HG03175 (cell line): ENCODE measurements around the gene CHTF8.
"Not testable (repeated sequence)": the region's sequence is repeated elsewhere in the genome, so short reads cannot be mapped to it uniquely, and the experiment has no call there.

Experiments
- ATAC-seq: cut with Tn5 transposase; IDR thresholded peaks from one replicate; pipeline ENCODE4 v1.9.1; 2021; ENCODE audit warnings: mild to moderate bottlenecking, moderate library complexity; ENCODE audit not compliant: unreplicated experiment

CHTF8 gene, protein sequence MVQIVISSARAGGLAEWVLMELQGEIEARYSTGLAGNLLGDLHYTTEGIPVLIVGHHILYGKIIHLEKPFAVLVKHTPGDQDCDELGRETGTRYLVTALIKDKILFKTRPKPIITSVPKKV

DNA sequence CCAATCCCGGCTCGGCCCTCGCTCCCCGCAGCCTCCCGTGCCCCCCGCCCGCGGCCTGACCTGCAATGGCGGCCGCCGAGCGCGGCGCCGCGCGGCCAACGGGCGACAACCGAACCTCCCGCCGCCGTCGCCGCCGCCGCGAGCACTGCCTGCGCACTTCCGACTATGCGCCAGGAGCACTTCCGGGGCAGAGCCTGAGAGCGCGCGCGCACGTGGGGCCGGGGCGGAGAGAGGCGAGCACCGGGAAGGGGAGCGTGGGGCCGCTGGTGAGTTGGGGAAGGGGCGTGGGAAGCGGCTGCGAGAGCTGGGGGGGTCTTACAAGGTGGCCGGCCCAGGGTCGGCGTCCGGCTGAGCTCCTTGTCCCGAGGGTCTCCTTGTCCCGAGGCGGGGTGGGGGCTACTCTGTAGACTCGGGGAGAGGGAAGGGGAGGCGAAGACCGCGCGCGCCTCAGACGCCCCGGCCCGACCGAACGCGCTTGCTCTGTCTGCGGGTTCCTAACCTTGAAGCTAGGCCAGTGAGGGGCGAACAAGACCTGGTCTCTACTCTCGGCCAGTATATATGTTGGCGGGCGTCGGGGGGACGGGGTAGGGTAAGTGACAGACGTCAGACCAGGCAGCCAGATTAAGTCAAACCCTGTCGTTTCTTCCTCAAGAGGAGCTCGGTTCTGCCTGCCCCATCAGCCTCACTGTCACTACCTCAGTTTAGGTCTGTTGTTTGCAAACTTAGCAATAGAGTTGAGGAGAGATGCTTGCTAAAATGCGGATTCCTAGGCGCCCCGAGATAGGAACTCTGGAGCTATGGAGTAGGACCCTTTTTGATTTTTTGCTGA is at the start of gene CHTF8, which contains the start of gene UTP4:
TSS of gene CHTF8 (minus strand) at position 165 of the 829 bp plus-strand sequence. CDS start 11,130 bp downstream, outside the sequence.
TSS of gene UTP4 (plus strand) at position 226 of the 829 bp plus-strand sequence. CDS start 811 bp downstream, outside the sequence.
- peak; percentile 89 for ATAC-seq

DNA sequence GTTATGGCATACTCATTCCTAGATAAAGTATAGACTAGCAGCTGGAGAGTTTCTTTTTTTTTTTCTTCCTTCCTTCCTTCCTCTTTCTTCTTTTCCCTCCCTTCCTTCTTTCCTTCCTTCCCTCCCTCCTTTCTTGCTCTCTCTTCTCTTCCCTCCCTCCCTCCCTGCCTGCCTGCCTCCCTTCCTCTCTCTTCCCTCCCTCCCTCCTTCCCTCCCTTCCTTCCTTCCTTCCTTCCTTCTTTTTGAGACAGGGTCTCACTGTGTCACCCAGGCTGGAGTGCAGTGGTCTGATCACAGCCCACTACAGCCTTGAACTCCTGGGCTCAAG is 47.6 kb upstream of the CHTF8 start:
- ATAC-seq, result no peak

DNA sequence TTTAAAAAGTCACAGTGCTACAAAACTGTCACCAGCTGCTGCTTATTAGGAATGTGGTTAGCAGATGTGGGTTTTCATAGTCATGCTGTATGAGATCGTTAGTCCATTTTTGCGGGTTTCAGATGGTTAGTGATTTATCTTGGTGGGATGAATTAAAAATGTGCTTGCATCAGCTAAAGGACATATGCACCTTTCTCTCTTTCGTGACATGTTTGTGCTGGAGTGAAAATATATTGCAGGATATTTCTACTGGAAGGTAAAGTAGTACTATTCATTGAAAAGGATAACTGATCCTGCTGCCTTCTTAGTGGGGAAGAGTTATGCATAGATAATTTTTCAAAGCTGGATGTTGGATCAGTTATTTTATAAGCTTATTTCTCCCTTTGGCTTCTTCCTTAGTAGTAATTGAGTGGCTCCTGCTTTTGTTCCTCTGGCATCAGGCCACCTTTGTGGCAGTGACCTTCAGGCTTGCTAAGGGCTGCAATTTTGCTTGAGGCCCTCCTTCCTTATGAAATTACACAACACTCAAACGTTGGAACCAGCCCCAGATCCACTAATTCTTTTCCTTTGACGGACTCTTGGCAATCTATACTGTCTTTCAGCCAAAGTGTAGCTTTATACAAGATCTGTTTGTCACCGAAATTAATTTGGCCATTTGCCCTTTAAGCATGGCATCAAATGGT is 47.1 kb upstream of the CHTF8 start:
- no peak for ATAC-seq

DNA sequence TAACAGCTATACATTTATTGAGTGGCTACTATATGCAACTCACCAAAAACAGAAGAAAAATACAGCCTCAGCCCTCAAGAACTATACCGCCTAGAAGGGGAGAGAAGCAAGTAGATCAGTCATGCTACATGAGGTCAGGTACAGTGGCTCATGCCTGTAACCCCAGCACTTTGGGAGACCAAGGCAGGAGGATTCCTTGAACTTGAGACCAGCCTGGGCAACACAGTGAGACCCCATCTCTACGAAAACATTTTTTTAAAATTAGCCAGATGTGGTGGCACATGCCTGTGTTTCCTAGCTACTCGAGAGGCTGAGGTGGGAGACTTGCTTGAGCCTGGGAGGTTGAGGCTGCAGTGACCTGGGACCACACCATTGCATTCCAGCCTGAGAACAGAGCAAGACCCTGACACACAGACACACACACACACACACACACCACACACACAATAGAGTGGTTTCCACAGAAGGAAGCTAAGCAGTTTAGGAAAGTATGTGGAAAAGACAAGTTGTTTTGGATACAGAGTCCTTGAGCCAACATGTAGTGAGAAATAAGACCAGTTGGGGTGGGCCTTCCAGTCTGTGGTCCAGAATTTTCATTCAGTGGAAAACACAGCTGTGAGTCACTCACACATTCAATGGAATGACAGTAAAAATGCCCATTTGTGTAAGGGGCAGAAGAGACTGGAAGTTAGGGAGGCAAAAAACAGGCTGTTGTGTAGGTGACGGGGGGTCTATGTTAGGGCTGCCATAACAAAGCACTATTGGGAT is 43.8 kb upstream of the CHTF8 start:
- ATAC-seq, result no peak

DNA sequence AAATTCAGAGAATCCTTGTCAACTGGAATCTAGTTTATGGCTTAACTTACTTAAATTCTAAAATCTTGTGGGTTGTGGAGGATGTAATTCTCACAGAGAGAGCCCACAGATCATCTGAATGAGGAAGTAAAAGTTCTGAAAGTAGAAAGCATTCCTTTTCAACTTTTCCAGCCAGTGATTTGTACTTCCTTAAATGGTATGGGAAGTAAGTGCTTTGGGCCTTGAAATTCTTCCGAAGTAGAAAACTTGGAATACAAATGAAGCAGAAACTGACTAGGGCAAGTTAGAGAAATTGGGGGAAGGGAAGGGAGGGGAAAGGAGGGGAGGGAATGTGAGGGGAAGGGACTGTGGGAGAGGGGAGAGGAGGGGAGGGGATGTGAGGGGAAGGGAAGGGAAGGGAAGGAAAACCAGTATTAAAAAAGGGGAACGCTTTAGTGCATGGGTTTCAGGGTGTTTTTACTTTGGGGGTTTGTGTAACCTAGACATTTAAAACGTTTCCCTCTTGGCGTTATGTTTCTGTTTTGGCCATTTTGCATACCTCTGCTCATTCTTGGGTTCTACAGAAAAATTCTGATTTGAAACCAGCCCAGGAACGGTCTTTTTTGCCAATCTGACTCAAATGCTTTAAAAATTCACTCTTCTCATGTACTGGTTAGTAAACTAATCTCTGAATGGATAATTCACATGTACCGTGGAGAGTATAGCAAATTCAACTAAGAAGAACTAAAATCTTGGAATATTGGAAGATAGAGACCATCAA is 39.1 kb upstream of the CHTF8 start:
- ATAC-seq, result no peak

DNA sequence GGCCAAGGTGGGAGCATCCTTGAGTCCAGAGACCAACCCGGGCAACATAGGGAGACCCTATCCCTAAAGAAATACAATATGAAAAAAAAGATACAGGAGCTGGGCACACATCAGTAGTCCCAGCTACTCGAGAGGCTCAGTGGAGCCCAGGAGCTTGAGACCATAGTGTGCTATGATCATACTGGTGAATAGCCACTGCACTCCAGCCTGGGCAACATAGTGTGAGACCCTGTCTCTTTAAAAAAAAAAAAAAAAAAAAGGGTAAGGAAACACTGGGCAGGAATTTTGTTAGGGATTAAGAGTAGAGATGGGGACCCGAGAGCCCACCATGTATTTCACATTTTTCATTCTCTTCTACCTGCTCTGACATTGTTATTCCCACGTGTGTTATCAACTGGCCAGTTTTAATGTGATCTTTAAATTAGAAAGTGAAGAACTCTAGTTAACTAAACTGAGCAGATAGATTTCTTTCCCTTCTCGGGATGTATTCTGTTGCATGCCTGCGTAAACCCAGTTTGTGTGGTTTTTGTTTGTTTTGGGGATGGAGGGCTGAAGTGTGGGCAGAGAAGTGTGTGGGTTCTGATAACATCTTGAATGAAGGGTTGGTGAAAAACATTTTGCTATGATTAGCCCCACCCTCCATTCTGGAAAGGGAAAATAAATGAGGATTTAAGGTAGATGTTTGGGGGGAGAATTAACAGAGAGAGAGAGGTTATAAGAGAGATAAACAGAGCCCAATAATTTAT is 37.4 kb upstream of the CHTF8 start:
- no peak for ATAC-seq

DNA sequence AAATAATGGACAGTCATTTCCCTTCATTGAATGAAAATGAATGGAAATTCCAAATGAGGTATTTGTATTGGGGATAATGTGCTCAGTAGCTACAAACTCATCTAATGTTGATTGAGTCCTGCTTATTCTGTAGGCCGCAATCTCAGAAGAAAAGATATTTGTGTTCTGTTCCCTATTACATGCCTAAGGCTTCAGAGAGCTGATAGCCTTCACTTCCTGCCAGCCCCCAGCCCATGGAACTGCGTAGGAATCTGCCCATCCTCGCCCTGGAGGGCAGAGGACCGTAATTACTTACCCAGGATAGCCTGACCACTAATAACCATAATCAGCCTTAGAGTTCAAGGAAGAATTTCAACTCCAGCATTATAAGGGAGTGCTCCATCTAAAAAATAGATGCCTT is 36.7 kb upstream of the CHTF8 start:
- ATAC-seq, result no peak

DNA sequence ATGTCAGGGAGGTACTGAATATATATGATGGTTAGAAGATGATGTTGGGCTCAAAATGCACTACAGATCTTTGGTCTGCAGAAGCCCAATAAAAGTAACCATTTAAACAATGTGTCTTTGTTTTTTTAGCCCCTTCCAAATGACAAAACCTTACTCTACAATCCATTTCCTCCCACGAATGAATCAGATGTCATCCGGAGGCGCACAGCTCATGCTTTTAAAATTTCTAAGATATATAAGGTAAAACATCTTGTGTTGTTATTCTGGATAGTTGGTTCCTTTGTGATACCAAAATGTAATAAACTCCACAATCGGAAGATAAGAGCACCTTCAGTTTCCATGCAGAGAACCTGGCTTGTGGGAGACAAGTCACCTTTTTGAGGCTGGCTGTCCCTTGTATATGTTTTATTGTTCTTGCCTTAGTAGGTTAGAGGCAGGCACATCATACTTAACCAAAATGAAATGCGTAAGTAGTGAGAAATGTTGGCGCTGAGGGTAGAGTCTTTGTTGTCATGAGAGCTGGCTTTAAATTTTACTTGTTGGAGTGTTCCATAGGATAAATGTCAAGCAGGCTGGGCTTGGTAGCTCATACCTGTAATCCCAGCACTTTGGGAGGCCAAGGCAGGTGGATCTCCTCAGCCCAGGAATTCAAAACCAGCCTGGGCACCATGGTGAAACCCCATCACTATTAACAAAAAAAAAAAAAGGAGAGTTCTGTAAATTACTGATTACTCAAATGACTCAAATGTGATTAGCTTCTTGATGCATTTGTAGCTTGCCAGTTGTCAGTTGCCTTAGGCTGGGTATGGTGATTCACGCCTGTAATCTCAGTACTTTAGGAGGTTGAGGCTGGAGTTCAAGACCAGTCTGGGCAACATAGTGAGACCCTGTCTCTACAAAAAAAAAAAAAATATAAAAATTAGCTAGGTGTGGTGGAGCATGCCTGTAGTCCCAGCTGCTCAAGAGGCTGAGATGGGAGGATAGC is 34.9 kb upstream of the CHTF8 start:
- ATAC-seq, result no peak

DNA sequence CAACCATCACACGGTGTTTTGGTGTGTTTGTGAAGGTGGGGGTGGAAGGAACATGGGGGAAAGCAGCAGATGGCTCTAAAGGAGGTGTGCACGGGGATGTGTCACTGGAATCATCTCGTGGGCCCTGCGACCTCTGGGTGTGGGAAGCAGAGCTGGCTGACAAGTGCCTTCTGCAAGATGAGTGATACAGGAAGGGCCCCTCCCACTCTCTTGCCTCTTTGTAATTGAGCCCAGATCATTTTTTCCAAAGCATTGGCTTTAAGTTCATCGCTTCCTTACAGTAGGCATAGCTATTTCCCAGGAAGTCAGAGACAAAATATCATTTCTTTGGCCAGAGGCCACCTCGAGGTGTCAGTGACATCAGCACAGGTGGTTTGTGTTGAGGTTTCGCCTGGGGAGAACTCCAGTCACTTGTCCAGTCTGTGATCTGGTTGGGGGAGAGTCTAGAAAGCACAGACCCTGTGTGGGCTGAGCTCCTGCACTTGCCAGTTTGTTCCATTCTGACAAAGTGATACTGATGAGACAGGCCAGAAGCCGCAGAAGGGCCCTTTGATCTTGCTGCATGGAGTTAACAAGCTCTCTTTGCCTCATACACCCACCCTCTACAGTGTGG is 33.9 kb upstream of the CHTF8 start:
- no peak for ATAC-seq

DNA sequence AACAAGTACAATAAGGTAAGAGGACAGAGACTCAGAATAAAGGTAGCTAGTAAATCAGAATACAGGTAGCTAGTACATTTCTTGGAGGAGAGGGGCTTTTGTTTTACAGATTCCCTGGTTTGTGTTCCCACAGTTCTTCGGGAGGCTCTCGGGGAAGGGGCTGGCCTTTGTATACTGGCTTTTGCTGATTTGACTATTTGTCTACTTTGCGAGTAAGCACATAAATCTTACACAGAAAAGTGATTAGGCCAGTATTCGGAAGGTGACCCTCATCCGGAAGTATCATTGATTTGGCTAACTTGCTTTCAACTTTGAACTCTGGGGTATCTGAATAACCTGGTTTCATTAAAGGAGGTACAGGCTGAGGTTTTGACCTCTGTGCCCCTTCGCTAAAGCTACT is 33.2 kb upstream of the CHTF8 start:
- no peak for ATAC-seq

DNA sequence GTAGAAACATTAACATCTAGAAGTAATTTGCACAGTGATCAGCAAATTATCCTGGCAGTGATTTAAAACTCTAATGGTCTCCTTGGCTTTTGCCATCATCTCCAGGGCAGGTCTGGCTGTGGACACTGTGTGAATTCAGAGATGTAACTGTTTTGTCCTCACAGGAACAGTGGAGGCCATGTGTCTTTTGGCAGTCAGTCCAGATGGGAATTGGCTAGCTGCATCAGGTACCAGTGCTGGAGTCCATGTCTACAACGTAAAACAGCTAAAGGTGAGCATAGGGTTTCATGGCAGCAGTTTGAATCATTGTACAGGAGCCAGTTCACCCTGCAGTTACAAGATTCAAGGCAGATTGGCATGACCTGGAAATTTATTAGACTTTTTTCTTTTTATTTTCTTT is 27.8 kb upstream of the CHTF8 start:
- ATAC-seq, result no peak

DNA sequence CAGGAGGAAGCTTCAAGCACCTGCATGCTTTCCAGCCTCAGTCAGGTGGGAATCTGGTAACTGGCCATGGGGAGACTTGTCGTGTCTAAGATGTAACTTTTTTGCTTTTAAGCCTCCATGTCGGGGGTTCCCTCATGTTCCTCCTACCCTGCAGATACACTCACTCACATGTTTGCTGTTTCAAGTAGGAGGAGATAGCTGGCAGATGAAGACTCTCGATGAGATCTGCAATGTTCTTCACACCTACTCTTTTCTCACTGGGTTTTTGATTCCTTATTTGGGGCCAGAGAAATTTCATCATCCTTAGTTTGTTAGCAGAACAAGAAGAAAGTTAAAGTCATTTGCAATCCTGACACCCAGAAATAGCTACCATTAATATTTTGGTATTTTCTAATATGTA is 24.8 kb upstream of the CHTF8 start:
- ATAC-seq, result no peak

DNA sequence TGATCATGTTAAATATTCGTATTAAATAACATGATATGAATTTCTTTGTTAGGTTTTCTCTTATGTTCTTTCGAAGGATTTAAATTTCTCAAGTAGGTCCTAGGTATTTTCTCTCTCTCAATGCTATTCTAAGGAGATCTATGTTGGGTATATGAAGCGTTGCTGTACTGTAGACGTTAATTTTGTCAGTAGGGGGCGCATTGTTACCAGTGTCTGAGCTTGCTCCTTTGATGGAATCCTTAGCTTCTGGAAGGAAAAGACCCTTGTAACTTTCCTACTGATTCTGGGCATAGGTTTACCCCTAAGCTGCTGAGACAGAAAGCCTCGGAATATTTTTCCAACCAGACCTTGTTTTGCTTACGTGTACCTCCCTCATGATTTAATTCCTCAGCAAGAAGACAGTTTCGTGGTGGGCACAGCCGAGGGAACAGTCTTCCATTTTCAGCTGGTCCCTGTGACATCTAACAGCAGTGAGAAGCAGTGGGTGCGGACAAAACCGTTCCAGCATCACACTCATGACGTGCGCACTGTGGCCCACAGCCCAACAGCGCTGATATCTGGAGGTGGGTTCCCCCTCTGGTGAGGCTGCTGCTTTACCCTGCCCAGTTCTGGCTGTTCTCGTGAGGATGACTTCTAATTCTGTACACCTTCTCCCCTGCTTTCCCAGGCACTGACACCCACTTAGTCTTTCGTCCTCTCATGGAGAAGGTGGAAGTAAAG is 17.9 kb upstream of the CHTF8 start:
- no peak for ATAC-seq

DNA sequence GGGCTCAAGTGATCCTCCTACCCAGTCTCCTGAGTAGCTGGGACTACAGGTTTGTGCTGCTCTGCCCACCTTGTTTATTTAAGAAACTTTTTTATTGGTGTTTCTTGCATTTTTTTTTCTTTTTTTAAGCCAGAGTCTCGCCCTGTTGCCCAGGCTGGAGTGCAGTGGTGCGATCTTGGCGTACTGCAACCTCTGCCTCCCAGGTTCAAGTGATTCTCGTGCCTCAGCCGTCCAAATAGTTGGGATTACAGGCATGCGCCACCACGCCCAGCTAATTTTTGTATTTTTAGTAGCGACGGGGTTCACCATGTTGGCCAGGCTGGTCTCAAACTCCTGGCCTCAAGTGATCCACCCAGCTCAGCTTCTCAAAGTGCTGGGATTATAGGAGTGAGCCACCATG is 17.2 kb upstream of the CHTF8 start:
- not testable (repeated sequence) for ATAC-seq

DNA sequence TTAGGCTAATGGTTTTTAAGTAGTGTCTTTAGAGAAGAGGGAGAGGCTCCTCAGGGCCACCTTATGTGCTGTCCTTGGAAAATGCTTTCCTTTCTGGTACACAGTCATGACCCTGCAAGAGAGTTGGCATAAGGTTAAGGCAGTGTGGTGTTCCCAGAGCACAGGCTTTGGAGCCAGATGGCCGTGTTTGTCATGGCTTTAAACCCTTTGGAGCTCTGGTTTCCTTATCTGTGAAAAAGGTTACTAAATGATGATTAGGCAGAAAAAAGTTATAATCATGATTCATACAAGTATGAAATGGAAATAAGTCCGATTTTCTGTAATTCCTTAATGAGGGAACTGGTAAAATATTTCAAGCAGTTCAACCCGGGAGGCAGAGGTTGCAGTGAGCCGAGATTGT is 13.3 kb upstream of the CHTF8 start:
- ATAC-seq, result no peak

DNA sequence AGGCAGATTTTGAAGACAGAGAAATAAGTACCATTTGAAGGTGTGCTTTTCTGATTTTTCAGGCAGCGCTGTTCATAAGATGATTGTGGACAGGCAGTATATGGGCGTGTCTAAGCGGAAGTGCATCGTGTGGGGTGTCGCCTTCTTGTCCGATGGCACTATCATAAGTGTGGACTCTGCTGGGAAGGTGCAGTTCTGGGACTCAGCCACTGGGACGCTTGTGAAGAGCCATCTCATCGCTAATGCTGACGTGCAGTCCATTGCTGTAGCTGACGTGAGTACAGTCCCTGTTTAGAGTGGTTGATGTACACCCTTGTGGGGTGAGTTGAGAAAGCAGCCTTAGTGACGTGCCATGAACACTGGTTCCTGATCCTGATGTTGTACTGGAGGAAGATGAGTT is 10.7 kb upstream of the CHTF8 start:
- ATAC-seq, result no peak

DNA sequence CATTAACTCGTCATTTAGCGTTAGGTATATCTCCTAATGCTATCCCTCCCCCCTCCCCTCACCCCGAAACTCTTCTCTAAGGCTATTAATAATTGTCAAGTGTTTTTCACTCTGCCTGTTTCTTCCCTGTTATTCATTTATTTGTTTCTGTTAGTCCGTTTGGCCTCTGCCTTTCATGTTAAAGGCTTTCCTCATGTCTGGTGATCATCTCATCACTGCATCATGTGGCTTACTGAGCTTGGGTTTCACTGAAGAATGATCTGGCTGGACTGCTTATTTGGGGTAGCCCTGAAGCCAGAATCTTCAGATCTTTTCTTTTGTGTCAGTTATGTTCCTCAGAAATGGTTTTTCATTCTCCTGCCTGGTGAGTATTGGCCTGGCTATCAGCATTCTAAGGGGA is 9.5 kb upstream of the CHTF8 start:
- ATAC-seq, result no peak

DNA sequence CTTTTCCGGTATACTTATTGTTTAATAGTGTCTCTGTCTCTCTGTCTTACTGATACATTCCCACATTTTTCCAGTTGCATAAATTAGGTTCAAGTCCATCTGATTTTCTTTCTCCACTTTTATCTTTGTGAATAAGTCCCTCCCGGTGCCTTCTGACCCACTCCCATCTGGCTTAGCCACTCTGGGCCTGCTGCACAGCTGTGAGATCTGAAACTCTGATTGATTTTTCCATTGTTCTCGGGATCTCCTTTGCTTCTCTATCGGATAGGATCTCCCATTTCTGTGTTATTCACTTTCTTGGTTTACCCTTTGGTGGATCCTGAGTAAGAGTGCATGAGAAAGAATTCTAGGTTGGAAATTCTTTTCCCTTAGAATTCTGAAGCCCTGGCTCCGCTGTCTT is 8.6 kb upstream of the CHTF8 start:
- no peak for ATAC-seq
